ENCODE results near the gene ASCC1.
"Not testable (repeated sequence)": the region's sequence is repeated elsewhere in the genome, so short reads cannot be mapped to it uniquely, and the experiment has no call there.

ASCC1 gene

GRCh38 chr10:72221278-72221677 lies 5.2 kb upstream of the ASCC1 start:
- no peak for DNase-seq (ENCODE audit: low read depth in 2 of 2)

GRCh38 chr10:72220637-72221036 lies 4.6 kb upstream of the ASCC1 start:
- no peak for DNase-seq (ENCODE audit: low read depth in 2 of 2)

GRCh38 chr10:72219235-72219814 lies 3.2 kb upstream of the ASCC1 start:
- no peak for DNase-seq (ENCODE audit: low read depth in 2 of 2)

GRCh38 chr10:72218726-72219125 lies 2.6 kb upstream of the ASCC1 start:
- no peak for DNase-seq (ENCODE audit: low read depth in 2 of 2)

- DNase-seq (ENCODE audit: low read depth in 2 of 2), result no peak
These were observed 2.2 kb upstream of the ASCC1 start for GRCh38 chr10:72218325-72218724.

- not testable (repeated sequence) for DNase-seq (ENCODE audit: low read depth in 2 of 2)
These were observed 4.2 kb downstream of the ASCC1 start for GRCh38 chr10:72211832-72212231.

- not testable (repeated sequence) for DNase-seq (ENCODE audit: low read depth in 2 of 2)
These were observed 4.7 kb downstream of the ASCC1 start for GRCh38 chr10:72211381-72211780.

- DNase-seq (ENCODE audit: low read depth in 2 of 2), result not testable (repeated sequence)
These were observed 7.5 kb downstream of the ASCC1 start for GRCh38 chr10:72208526-72208925.

GRCh38 chr10:72206511-72207229 lies 9.4 kb downstream of the ASCC1 start:
- no peak for DNase-seq (ENCODE audit: low read depth in 2 of 2)

- no peak for DNase-seq (ENCODE audit: low read depth in 2 of 2)
These were observed 11.4 kb downstream of the ASCC1 start for GRCh38 chr10:72204724-72205123.

GRCh38 chr10:72204296-72204695 lies 11.8 kb downstream of the ASCC1 start:
- no peak for DNase-seq (ENCODE audit: low read depth in 2 of 2)

GRCh38 chr10:72201293-72201692 lies 14.8 kb downstream of the ASCC1 start:
- DNase-seq (ENCODE audit: low read depth in 2 of 2), result no peak

GRCh38 chr10:72200883-72201282 lies 15.2 kb downstream of the ASCC1 start:
- no peak for DNase-seq (ENCODE audit: low read depth in 2 of 2)

GRCh38 chr10:72194949-72195348 lies 21.1 kb downstream of the ASCC1 start:
- DNase-seq (ENCODE audit: low read depth in 2 of 2), result no peak

- no peak for DNase-seq (ENCODE audit: low read depth in 2 of 2)
These were observed 29.1 kb downstream of the ASCC1 start for GRCh38 chr10:72186982-72187330.

- no peak for DNase-seq (ENCODE audit: low read depth in 2 of 2)
These were observed 29.7 kb downstream of the ASCC1 start for GRCh38 chr10:72186258-72186981.

- DNase-seq (ENCODE audit: low read depth in 2 of 2), result no peak
These were observed 31.9 kb downstream of the ASCC1 start for GRCh38 chr10:72184156-72184555.

- DNase-seq (ENCODE audit: low read depth in 2 of 2), result no peak
These were observed 38.6 kb downstream of the ASCC1 start for GRCh38 chr10:72177454-72177853.

- DNase-seq (ENCODE audit: low read depth in 2 of 2), result no peak
These were observed 39.4 kb downstream of the ASCC1 start for GRCh38 chr10:72176701-72177100.

- no peak for DNase-seq (ENCODE audit: low read depth in 2 of 2)
These were observed 40.9 kb downstream of the ASCC1 start for GRCh38 chr10:72175149-72175548.

GRCh38 chr10:72174297-72174662 lies 41.8 kb downstream of the ASCC1 start:
- no peak for DNase-seq (ENCODE audit: low read depth in 2 of 2)

- no peak for DNase-seq (ENCODE audit: low read depth in 2 of 2)
These were observed 42.3 kb downstream of the ASCC1 start for GRCh38 chr10:72173619-72174296.

GRCh38 chr10:72173262-72173618 lies 42.8 kb downstream of the ASCC1 start:
- no peak for DNase-seq (ENCODE audit: low read depth in 2 of 2)

Measured in stimulated activated CD8-positive, alpha-beta memory T cell treated with anti-CD3 and anti-CD28 coated beads, Interleukin-15, amount 100 ng/mL, for 4 hours (primary cell).